Natural killer cell treated with Interleukin-12 subunit alpha and Interleukin-12 subunit beta and Interleukin-15 and Interleukin-18, amount 100 ng/mL, for 72 hours (primary cell): ENCODE results near the gene TMPRSS11B. TPM values are rescaled to one million over a fixed set of nuclear protein-coding genes. Genes with fewer than 3 reads are reported as not detected.

Experiments
- ATAC-seq, 2 donors: fragments of 150-1000 bp; cut with Tn5 transposase in 1 of 2; sonication (Bioruptor Pico), chemical (Tn5 transposase) in 1 of 2; 2 replicates each; pipeline ENCODE4 v1.10.0; 2021
- DNase-seq: peaks from one replicate; pipeline ENCODE4 v3.0.0; 2022; ENCODE audit warnings: low spot score
- H3K27ac Mint-ChIP-seq, 2 donors: 1 replicate in 1 of 2; 2 replicates in 1 of 2; pipeline ENCODE4 v1.8.0; 2022; ENCODE audit warnings: mixed read lengths in 2 of 2, mild to moderate bottlenecking in 1 of 2, moderate library complexity in 1 of 2
- H3K27me3 Mint-ChIP-seq, 2 donors: 1 replicate in 1 of 2; 2 replicates in 1 of 2; pipeline ENCODE4 v1.8.0; 2022; ENCODE audit warnings: mixed read lengths in 2 of 2
- H3K36me3 Mint-ChIP-seq: one replicate; pipeline ENCODE4 v1.8.0; 2022; ENCODE audit warnings: mixed read lengths
- H3K4me1 Mint-ChIP-seq, 2 donors: 1 replicate in 1 of 2; 2 replicates in 1 of 2; pipeline ENCODE4 v1.8.0; 2022; ENCODE audit warnings: low read depth in 2 of 2, mixed read lengths in 2 of 2, mild to moderate bottlenecking in 1 of 2
- H3K4me3 Mint-ChIP-seq: one replicate; pipeline ENCODE4 v1.8.0; 2022; ENCODE audit warnings: mixed read lengths
- H3K9me3 Mint-ChIP-seq: 2 replicates; pipeline ENCODE4 v1.8.0; 2022; ENCODE audit warnings: mixed read lengths
- total RNA-seq, 2 donors: library from RNA; stranded (reverse); gene quantifications; one replicate each; pipeline ENCODE4 v1.2.3, GENCODE V29; 2022

TMPRSS11B gene
- total RNA-seq, 2 donors from 2014 or later, result not detected

DNA sequence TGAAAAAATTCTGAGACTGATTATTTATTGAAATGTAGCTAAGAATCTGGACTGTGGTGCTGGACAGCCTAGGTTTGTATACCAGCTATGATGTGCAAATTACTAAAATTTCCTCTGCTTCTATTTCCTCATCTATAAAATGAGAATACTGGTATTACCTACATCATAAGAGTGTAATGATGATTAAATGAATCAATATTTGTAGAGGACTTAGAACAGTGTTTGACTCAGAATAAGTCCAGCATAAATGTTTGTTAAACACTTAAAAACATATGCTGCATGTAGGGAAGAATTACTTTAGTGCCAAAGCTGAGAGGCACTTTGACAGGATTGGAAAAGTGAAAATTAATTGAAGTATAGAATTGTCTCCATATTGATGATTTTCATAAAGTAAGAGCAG is 60.6 kb downstream of the TMPRSS11B start:
- Mint-ChIP-seq H3K36me3 (no peaks in the 10 kb centered on the region), H3K27me3 (peaks cover 9 to 11% of the 10 kb centered on the region in 2 donors), H3K4me1 (no peaks in the 10 kb centered on the region), H3K27ac (no peak overlapping the region), H3K9me3 (no peaks in the 10 kb centered on the region), H3K4me3 (no peak overlapping the region)
- no peak for DNase-seq
- no peak for ATAC-seq

DNA sequence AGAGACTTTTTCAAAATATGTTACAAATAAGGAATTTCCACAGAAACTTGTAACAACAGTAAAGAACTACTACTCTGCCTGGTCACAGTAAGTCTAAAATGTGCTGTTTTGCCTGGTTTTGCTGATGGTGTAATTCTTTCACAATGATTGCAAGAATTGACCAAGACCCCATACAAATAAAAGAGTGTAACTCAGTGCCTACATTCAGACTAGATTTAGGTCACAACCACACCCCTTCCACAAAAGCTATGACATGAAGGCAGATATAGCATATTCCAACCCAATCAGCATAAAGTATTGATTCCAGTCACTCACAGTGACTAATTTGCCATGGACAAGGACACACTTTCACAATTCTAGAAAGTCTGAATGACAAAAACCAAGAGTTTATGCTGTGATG is 62.1 kb downstream of the TMPRSS11B start:
- peaks cover 3 to 11% of the 10 kb centered on the region in 2 donors for H3K27me3 Mint-ChIP-seq
- no peak overlapping the region for H3K27ac Mint-ChIP-seq
- no peak for ATAC-seq
- H3K9me3 Mint-ChIP-seq, result no peaks in the 10 kb centered on the region
- H3K4me3 Mint-ChIP-seq, result no peak overlapping the region
- no peak for DNase-seq
- H3K4me1 Mint-ChIP-seq, result no peaks in the 10 kb centered on the region
- H3K36me3 Mint-ChIP-seq, result no peaks in the 10 kb centered on the region

DNA sequence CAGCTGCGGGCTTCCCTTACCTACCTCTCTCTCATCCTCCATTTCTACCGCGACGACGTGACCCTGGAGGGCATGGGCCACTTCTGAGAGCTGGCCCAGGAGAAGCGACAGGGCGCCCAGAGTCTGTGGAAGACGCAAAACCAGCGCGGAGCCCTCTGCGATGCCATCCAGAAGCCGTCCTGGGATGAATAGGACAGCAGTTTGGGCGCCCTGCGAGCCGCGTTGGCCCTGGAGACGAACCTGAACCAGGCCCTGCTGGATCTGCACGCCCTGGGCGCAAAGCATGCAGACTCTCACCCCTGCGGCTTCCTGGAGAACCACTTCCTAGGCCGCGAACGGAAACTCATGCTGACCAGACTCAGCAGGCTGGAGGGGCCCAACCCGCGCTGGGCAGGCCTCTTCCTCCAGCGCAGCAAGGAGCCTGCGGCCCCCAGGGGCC is 63.1 kb downstream of the TMPRSS11B start:
- no peak for DNase-seq
- Mint-ChIP-seq H3K4me3 (no peak overlapping the region), H3K9me3 (no peaks in the 10 kb centered on the region), H3K27ac (no peak overlapping the region), H3K36me3 (no peaks in the 10 kb centered on the region), H3K27me3 (peaks cover 8 to 11% of the 10 kb centered on the region in 2 donors), H3K4me1 (no peaks in the 10 kb centered on the region)
- no peak for ATAC-seq

DNA sequence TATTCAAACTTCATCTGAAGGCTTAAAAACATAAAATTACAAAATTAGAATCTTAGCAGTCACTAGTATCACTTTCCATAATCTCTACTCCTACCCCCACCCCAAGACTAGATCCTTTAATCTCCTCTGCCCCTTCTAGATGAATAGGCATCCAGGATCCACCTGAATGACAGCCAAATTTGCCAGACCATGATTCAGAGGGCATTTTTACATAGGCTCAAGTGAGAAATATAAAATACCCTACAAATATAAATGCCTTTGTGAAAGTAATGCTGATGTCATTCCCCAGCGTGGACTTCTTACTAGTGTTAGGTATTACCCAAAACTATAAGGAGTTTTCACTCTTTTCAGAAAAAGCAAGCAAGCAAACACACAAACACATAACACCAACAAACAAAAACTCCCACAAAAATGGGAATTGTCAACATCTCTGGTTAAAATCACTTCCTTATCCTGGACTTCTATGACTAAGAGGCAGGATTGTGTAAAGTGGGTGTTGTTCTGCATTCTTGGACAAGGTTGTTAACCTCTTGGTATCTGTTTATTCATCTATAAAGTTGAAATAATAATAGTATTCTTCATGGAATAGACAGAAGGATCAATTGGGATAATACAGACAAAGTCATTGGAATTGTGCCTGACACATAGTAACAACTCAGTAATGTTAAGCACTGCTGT is 64.5 kb downstream of the TMPRSS11B start:
- Mint-ChIP-seq H3K36me3 (no peaks in the 10 kb centered on the region), H3K4me1 (no peaks in the 10 kb centered on the region), H3K27ac (no peak overlapping the region), H3K27me3 (peaks cover 6 to 9% of the 10 kb centered on the region in 2 donors), H3K4me3 (no peak overlapping the region), H3K9me3 (no peaks in the 10 kb centered on the region)
- DNase-seq (no peak), ATAC-seq (no peak)

DNA sequence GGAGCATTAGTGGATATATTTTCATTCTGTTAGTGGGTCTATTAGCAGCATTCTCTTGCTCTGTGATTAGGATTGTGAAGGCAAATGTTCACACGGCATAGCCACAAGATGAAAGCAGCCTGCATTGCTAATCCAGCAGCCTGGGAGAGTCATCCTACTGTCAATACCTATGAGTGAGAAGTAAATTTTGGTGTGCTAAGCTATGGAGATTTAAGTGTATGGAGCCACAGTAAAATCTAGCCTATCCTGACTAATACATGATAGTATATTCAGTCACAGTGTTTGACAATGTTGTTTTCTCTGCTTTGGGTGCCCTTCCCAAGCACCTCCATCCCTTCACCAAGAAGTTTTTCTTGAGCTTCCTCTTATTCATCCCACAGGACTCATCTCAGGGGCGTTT is 68.6 kb downstream of the TMPRSS11B start:
- no peaks in the 10 kb centered on the region for H3K4me1 Mint-ChIP-seq
- H3K36me3 Mint-ChIP-seq, result no peaks in the 10 kb centered on the region
- no peak overlapping the region for H3K27ac Mint-ChIP-seq
- ATAC-seq (no peak), DNase-seq (no peak)
- peaks cover 4 to 13% of the 10 kb centered on the region in 2 donors for H3K27me3 Mint-ChIP-seq
- H3K9me3 Mint-ChIP-seq, result no peaks in the 10 kb centered on the region
- H3K4me3 Mint-ChIP-seq, result no peak overlapping the region

Other genes with a start within 250 kb of the TMPRSS11B start
- not detected for gene TMPRSS11F, start 115.8 kb downstream of the TMPRSS11B start, total RNA-seq
- 10 to 100 TPM; 86.0 to 91.7 TPM for gene YTHDC1, start 104.4 kb upstream of the TMPRSS11B start, total RNA-seq
- not detected for gene TMPRSS11E, start 201.8 kb upstream of the TMPRSS11B start, total RNA-seq